SIG-M5 treated with dmso at 0.1 percent for 504 hours (cell line): ENCODE measurements around the gene SFT2D1.

Experiments used
- DNase-seq: peaks from one replicate; lab custom pipeline; 2025; ENCODE audit not compliant: unreplicated experiment; lab: John Stamatoyannopoulos, UW

The SFT2D1 gene

GRCh38 chr6:166334878-166335277 is 7.5 kb downstream of the SFT2D1 start:
- DNase-seq, result no peak

- peak; percentile 60 for DNase-seq
Measured at GRCh38 chr6:166333172-166333995, 9.0 kb downstream of the SFT2D1 start.

- DNase-seq, result no peak
Measured at GRCh38 chr6:166331503-166332415, 10.6 kb downstream of the SFT2D1 start.

DNA sequence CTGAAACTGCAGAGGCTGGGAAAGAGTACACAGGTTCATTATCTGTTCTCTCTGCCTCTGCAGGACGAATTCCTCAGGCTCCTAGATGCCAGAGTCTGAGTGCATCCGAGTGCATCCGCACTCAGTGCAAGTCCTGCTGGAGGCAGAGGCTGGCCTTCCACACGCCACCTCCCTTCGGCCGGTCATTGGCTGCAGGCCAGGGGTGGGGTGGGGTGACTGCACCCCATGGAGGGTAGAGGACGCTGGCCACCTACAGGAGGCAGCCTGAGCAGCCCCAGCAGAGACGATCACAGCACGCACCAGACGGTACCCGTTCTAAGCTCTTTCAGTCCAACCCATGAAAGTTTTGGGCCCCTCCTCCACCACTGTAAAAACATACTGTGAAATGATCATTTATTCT is 11.7 kb downstream of the SFT2D1 start:
- no peak for DNase-seq

- DNase-seq, result no peak
Measured at GRCh38 chr6:166325383-166326042, 16.8 kb downstream of the SFT2D1 start.

DNA sequence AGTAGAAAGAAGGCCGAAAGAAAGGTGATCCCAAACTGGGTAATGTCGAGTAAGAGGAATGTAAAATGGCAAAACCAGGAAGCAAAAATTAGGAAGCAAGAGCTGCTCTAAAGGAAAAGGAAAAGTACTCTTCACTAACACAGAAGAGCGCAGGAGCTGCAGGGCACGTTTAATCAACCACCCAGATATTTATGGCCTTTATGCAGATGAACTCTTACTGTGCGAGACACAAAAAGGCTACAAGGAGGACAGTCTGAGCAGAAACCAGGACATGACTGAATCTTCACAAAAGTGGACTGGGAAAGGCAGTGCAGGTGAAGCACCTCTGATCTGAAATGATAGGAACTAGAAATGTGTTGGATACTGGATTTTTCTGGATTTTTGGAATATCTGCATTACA is 18.9 kb downstream of the SFT2D1 start:
- DNase-seq, result no peak

DNA sequence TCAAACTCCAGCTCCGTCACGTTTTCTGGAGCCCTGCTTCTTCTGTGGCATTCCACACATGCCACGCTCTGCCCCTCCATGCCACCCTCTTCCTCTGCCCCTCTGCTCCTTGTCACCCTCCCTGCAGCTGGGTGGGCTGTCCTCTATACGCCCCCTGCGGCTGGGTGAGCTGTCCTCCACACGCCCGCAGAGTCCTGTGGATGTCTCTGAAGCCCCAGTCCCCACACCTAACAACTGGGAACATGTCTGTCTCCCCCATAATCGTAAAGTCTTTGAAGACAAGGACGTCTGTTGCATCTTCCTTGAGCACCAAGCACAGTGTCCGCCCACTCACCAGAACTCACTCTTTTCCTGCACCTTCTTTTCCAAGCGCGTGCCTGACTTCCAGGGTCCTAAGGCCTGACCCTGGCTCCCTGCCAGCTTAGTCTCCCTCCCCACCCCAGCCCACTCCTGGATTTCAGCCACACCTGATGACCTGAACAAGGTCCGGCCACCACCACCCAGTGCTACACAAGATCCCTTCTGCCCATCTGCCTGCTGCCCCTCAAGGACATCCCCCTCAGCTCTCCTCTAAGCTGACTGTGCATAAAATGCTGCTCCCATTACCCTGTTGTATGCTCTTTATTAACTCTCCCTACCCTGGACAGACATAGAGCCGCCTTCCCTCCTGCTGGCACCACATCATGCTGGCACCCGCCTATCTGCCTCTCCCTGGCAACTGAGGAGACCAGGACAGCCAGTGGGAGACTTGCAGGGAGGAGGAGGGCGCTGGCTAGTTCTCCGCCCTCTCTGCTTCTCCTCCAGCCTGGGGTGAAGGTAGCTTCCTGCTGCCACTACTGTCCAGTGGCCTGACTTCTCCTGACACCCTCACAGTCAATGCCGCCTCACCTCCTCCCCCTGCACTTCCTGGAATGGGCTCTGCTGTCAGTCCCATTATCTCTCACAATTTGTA is 23.4 kb downstream of the SFT2D1 start:
- DNase-seq, result no peak

- no peak for DNase-seq
Measured at GRCh38 chr6:166318227-166318626, 24.1 kb downstream of the SFT2D1 start.

GRCh38 chr6:166317261-166318212 is 24.8 kb downstream of the SFT2D1 start:
- no peak for DNase-seq

DNA sequence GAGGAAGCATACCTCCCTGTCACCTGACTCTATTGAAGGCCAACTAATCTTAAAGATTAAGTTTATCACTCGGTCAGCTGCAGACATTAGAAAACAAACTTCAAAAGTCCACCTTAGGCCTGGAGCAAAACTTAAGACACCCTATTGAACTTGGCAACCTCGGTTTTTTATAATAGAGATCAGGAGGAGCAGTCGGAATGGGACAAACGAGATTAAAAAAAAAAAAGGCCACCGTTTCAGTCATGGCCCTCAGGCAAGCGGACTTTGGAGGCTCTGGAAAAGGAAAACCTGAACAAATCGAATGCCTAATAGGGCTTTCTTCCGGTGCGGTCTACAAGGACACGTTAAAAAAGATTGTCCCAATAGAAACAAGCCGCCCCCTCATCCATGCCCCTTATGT is 26.9 kb downstream of the SFT2D1 start:
- DNase-seq, result no peak

GRCh38 chr6:166314454-166314853 is 27.9 kb downstream of the SFT2D1 start:
- DNase-seq, result no peak

- peak; percentile 53 for DNase-seq
Measured at GRCh38 chr6:166313255-166314070, 28.9 kb downstream of the SFT2D1 start.

DNA sequence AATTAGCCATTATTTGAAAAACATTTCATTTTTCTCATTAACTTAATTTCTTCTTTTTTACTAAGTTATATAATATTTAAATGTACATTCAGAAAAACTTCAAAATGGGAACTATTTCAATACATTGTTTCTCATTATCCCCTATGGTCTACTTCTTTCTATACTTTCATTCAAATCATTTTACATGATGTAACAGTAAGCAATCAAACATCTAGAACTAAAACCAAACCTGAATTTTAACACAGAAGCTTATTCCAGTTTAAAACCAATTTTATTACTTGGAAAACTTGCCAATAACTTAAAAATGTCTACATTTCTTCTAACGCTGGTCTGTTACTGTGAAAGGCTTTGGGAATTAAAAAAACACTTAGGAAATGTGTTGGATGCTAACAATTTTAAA is 29.5 kb downstream of the SFT2D1 start:
- DNase-seq, result no peak

- no peak for DNase-seq
Measured at GRCh38 chr6:166310634-166311033, 31.7 kb downstream of the SFT2D1 start.

GRCh38 chr6:166309977-166310376 is 32.4 kb downstream of the SFT2D1 start:
- no peak for DNase-seq

GRCh38 chr6:166308769-166309589 is 33.4 kb downstream of the SFT2D1 start:
- peak; percentile 3 for DNase-seq

DNA sequence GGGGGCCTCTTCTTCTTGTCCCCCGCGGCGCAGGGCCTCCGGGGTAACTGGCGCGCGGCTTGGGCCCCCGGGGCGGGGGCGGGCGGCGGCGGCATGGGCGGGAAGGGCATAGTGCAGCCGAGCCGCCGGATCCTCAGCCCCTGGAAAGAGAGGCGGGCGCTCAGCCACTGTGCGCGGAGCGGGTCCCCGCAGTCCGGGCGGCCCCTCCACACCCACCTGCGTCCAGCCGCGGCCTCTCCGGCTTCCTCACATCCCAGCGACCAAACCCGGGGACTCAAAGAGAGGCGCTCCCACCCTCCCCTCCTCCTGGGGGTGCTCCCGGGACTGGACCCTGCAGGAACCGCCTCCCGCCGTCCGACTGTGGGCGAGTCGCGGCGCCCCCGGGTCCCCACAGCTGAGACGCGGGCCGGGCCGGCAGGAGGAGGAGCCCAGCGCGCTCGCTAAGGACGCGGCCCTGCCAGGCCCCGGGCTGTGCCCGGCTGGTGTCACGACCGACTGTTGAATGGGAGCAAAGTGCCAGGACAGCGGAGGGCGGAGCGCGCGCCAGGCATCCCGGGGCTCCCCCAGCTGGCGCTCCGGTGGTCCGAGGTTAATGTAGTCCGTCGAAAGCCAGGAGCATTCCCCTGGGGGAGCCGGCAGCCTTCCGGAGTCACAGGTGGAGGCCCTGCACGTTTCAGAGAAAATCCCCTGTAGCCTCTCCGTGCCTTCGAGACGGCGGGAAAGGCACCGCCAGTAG is 34.1 kb downstream of the SFT2D1 start, which contains the start of gene PRR18:
PRR18 (minus strand) TSS at position 360 of the 736 bp plus-strand sequence; CDS start at position 110, 250 bp downstream.
- DNase-seq, result no peak
